ENCODE measurements around the gene SEMA3A. TPM values are rescaled to one million over a fixed set of nuclear protein-coding genes. Genes with fewer than 3 reads are reported as not detected.

Gene SEMA3A
- total RNA-seq, 1 donor from 2014 or later = 1.00 TPM

GRCh38 chr7:84122582-84123360, 71.8 kb downstream of the SEMA3A start:
- intact Hi-C loops (cut with DNase I) = no loop called here
- DNase-seq (ENCODE audit: low spot score) = no peak

GRCh38 chr7:84117304-84117703, 77.3 kb downstream of the SEMA3A start:
- DNase-seq (ENCODE audit: low spot score) = no peak
- intact Hi-C loops (cut with DNase I) = no loop called here

- intact Hi-C loops (cut with DNase I) = loop anchor here (5.0 kb wide), 1 partner anchor 92 kb away; no protein-coding TSS in a partner anchor
- no peak for DNase-seq (ENCODE audit: low spot score)
These were observed 80.4 kb downstream of the SEMA3A start for GRCh38 chr7:84113906-84114850.

- no peak for DNase-seq (ENCODE audit: low spot score)
- intact Hi-C loops (cut with DNase I) = loop anchor here (5.0 kb wide), 1 partner anchor 91 kb away; no protein-coding TSS in a partner anchor
These were observed 81.3 kb downstream of the SEMA3A start for GRCh38 chr7:84113286-84113685.

GRCh38 chr7:84112771-84113170, 81.8 kb downstream of the SEMA3A start:
- DNase-seq (ENCODE audit: low spot score) = no peak
- intact Hi-C loops (cut with DNase I) = loop anchor here (5.0 kb wide), 1 partner anchor 90 kb away; no protein-coding TSS in a partner anchor

- no peak for DNase-seq (ENCODE audit: low spot score)
- intact Hi-C loops (cut with DNase I) = loop anchor here (5.0 kb wide), 1 partner anchor 90 kb away; no protein-coding TSS in a partner anchor
These were observed 82.7 kb downstream of the SEMA3A start for GRCh38 chr7:84111842-84112241.

GRCh38 chr7:84110400-84110799, 84.2 kb downstream of the SEMA3A start:
- no peak for DNase-seq (ENCODE audit: low spot score)
- intact Hi-C loops (cut with DNase I) = loop anchor here (5.0 kb wide), 1 partner anchor 88 kb away; no protein-coding TSS in a partner anchor

GRCh38 chr7:84108787-84109186, 85.8 kb downstream of the SEMA3A start:
- DNase-seq (ENCODE audit: low spot score) = no peak
- intact Hi-C loops (cut with DNase I) = no loop called here

GRCh38 chr7:84108119-84108518, 86.5 kb downstream of the SEMA3A start:
- intact Hi-C loops (cut with DNase I) = no loop called here
- DNase-seq (ENCODE audit: low spot score) = no peak

GRCh38 chr7:84107259-84107658, 87.3 kb downstream of the SEMA3A start:
- intact Hi-C loops (cut with DNase I) = no loop called here
- no peak for DNase-seq (ENCODE audit: low spot score)

GRCh38 chr7:84106291-84106690, 88.3 kb downstream of the SEMA3A start:
- intact Hi-C loops (cut with DNase I) = no loop called here
- DNase-seq (ENCODE audit: low spot score) = no peak

GRCh38 chr7:84105586-84105985, 89.0 kb downstream of the SEMA3A start:
- no peak for DNase-seq (ENCODE audit: low spot score)
- intact Hi-C loops (cut with DNase I) = no loop called here

- no peak for DNase-seq (ENCODE audit: low spot score)
- intact Hi-C loops (cut with DNase I) = no loop called here
These were observed 89.8 kb downstream of the SEMA3A start for GRCh38 chr7:84104826-84105225.

GRCh38 chr7:84102213-84102612, 92.4 kb downstream of the SEMA3A start:
- no peak for DNase-seq (ENCODE audit: low spot score)
- intact Hi-C loops (cut with DNase I) = no loop called here

- DNase-seq (ENCODE audit: low spot score) = no peak
- intact Hi-C loops (cut with DNase I) = no loop called here
These were observed 93.7 kb downstream of the SEMA3A start for GRCh38 chr7:84100866-84101265.

GRCh38 chr7:84095971-84096370, 98.6 kb downstream of the SEMA3A start:
- no peak for DNase-seq (ENCODE audit: low spot score)
- intact Hi-C loops (cut with DNase I) = no loop called here

- no peak for DNase-seq (ENCODE audit: low spot score)
- intact Hi-C loops (cut with DNase I) = no loop called here
These were observed 102.4 kb downstream of the SEMA3A start for GRCh38 chr7:84092207-84092606.

- intact Hi-C loops (cut with DNase I) = no loop called here
- DNase-seq (ENCODE audit: low spot score) = no peak
These were observed 103.3 kb downstream of the SEMA3A start for GRCh38 chr7:84091318-84091717.

- no peak for DNase-seq (ENCODE audit: low spot score)
- intact Hi-C loops (cut with DNase I) = no loop called here
These were observed 105.8 kb downstream of the SEMA3A start for GRCh38 chr7:84088802-84089201.

- intact Hi-C loops (cut with DNase I) = no loop called here
- no peak for DNase-seq (ENCODE audit: low spot score)
These were observed 108.6 kb downstream of the SEMA3A start for GRCh38 chr7:84085998-84086397.

Data from cardiac septum (tissue), 1 donor.